Fibroblast of lung (primary cell): ENCODE results near the gene ZBED5. TPM values are rescaled to one million over a fixed set of nuclear protein-coding genes. Genes with fewer than 3 reads are reported as not detected.

Experiments
- DNase-seq, 2 donors: peaks; one replicate each; pipeline versions ENCODE4 v3.0.0 to v3.0.0-alpha.2; 2010; ENCODE audit warnings: low read depth in 2 of 2
- H2AFZ ChIP-seq: 2 replicates; pipeline ENCODE4 v1.5.1; 2012; ENCODE audit warnings: low read length, control low read depth, inconsistent platforms
- H3K27ac ChIP-seq: 2 replicates; pipeline ENCODE4 v1.5.1; 2011; ENCODE audit warnings: low read length, control low read depth; ENCODE audit not compliant: insufficient read depth
- H3K27me3 ChIP-seq: 2 replicates; pipeline ENCODE4 v1.5.1; 2011; ENCODE audit warnings: mild to moderate bottlenecking, low read length; ENCODE audit not compliant: control insufficient read depth, insufficient read depth
- H3K36me3 ChIP-seq: 2 replicates; pipeline ENCODE4 v1.5.1; 2011; ENCODE audit warnings: low read length; ENCODE audit not compliant: control insufficient read depth, insufficient read depth
- H3K4me1 ChIP-seq: 2 replicates; pipeline ENCODE4 v1.5.1; 2011; ENCODE audit warnings: low read length; ENCODE audit not compliant: control insufficient read depth, insufficient read depth; ENCODE audit errors: extremely low read depth
- H3K4me2 ChIP-seq: 2 replicates; pipeline ENCODE4 v1.5.1; 2011; ENCODE audit warnings: low read length, control low read depth; ENCODE audit not compliant: insufficient read depth; ENCODE audit errors: extremely low read depth
- H3K4me3 ChIP-seq, 4 experiments: fragments of 200-600 bp in 1 of 4; sonication (generic) in 1 of 4; replicated peaks in 1 of 4; 2 replicates each; pipeline ENCODE4 v1.5.1; 2011 to 2016; ENCODE audit warnings: low read length in 4 of 4, low read depth in 3 of 4, mild to moderate bottlenecking in 3 of 4, control low read depth in 2 of 4, inconsistent platforms in 1 of 4, mixed read lengths in 1 of 4; ENCODE audit not compliant: insufficient read depth in 1 of 4; ENCODE audit errors: control extremely low read depth in 1 of 4
- H3K79me2 ChIP-seq: 2 replicates; pipeline ENCODE4 v1.5.1; 2012; ENCODE audit warnings: mild to moderate bottlenecking, low read length, inconsistent platforms; ENCODE audit not compliant: control insufficient read depth, insufficient read depth
- H3K9ac ChIP-seq: 2 replicates; pipeline ENCODE4 v1.5.1; 2011; ENCODE audit warnings: mild to moderate bottlenecking, low read length, control low read depth; ENCODE audit not compliant: insufficient read depth
- H3K9me3 ChIP-seq: 2 replicates; pipeline ENCODE4 v1.5.1; 2012; ENCODE audit warnings: low read depth, low read length; ENCODE audit not compliant: control insufficient read depth, insufficient read depth
- H4K20me1 ChIP-seq: 2 replicates; pipeline ENCODE4 v1.5.1; 2011; ENCODE audit warnings: low read length; ENCODE audit not compliant: control insufficient read depth, insufficient read depth; ENCODE audit errors: extremely low read depth
- EZH2 ChIP-seq: IDR thresholded peaks from 2 replicates; pipeline ENCODE4 v1.5.1; 2012; ENCODE audit warnings: low read length, control low read depth, mild to moderate bottlenecking; ENCODE audit errors: missing control alignments
- polyA plus RNA-seq, 2 donors: library from polyadenylated mRNA; depleted of rRNA in 1 of 2; stranded (reverse) in 1 of 2; unstranded in 1 of 2; fragments of >200 nt; gene quantifications; 2 replicates each; pipeline ENCODE4 v1.2.1, GENCODE V29; 2011 to 2012; ENCODE audit warnings: missing spikeins in 1 of 2
- total RNA-seq: library from RNA; depleted of rRNA; stranded (reverse); fragments of >200 nt; gene quantifications from 2 replicates; pipeline ENCODE4 v1.2.1, GENCODE V29; 2014
- TF ChIP-seq, protein P1 (sequence below), 2 donors: IDR thresholded peaks in 1 of 2; conservative IDR thresholded peaks in 1 of 2; 1 replicate in 1 of 2; 2 replicates in 1 of 2; pipeline ENCODE4 v1.5.1; 2011 to 2012; ENCODE audit warnings: low read length in 2 of 2, control low read depth in 1 of 2, inconsistent platforms in 1 of 2, low read depth in 1 of 2, mild to moderate bottlenecking in 1 of 2

ZBED5 gene
- total and polyA plus RNA-seq, 2 donors (not counting 1 experiment from before 2014, with no cell fraction given): 29.4 to 61.3 TPM

DNA sequence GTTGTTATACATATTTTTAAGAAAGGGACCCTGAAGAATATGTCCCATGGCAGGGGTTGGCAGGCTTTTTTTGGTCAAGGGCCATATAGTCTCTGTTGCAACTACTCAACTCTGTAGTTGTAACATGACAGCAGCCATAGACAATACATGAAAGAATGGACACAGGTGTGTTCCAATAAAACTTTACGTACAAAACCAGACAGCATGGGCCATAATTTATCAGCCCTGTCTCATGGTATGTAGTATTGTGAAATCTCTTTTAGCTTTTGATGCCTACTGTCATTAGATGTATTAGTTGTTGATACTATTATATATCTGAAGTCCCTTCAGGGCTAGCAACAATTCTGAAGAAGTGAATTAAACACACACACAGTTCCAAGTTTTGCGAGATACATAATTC, 2.6 kb downstream of the ZBED5 start:
- H2AFZ ChIP-seq: no peak overlapping the region
- H3K79me2 ChIP-seq: peaks cover 53% of the 10 kb centered on the region

DNA sequence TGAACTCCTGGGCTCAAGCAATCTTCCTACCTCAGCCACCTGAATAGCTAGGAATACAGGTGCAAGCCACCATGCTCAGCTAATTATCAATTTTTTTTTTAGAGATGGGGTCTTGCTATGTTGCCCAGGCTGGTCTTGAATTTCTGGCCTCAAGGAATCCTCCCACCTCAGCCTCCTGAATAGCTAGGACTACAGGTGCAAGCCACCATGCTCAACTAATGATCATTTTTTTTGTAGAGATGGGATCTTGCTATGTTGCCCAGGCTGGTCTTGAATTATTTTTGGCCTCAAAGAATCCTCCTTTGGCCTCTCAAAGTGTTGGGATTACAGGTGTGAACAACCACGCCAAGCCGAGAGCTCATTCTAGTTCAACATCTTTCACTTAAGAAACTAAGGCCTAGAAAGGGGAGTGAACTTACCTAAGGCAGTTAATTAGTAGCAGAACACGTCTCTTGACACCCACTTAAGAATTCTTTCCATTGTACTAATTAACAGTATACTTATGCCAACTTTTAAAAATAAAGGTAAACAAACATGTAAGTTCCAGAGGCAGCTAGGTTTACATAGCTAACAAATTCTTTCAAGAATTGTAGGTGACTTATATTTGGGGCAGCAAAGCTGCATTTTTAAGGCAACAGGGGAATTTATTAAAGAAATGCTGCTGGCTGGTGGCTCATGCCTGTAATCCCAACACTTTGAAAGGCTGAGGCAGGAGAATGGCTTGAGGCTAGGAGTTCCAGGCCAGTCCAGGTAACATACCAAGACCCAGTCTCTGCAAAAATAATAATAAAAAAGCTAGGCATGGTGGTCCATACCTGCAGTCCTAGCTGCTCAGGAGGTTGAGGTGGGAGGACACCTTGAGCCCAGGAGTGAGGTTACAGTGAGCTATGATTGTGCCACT, 9.6 kb downstream of the ZBED5 start:
- H2AFZ ChIP-seq: no peak overlapping the region
- no peak for TF ChIP-seq EZH2
- TF ChIP-seq, protein P1, sequence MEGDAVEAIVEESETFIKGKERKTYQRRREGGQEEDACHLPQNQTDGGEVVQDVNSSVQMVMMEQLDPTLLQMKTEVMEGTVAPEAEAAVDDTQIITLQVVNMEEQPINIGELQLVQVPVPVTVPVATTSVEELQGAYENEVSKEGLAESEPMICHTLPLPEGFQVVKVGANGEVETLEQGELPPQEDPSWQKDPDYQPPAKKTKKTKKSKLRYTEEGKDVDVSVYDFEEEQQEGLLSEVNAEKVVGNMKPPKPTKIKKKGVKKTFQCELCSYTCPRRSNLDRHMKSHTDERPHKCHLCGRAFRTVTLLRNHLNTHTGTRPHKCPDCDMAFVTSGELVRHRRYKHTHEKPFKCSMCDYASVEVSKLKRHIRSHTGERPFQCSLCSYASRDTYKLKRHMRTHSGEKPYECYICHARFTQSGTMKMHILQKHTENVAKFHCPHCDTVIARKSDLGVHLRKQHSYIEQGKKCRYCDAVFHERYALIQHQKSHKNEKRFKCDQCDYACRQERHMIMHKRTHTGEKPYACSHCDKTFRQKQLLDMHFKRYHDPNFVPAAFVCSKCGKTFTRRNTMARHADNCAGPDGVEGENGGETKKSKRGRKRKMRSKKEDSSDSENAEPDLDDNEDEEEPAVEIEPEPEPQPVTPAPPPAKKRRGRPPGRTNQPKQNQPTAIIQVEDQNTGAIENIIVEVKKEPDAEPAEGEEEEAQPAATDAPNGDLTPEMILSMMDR (conservative IDR thresholded peaks at IDR 0.05 in 1 of 2, IDR thresholded peaks at IDR 0.05 in 1 of 2; ENCODE audit: low read depth in 1 of 2, low read length in 2 of 2): no peak
- no peak overlapping the region for H3K9ac ChIP-seq
- no peaks in the 10 kb centered on the region for H3K9me3 ChIP-seq
- DNase-seq: no peak
- peaks cover 6% of the 10 kb centered on the region for H3K79me2 ChIP-seq
- H3K4me3 ChIP-seq: no peak overlapping the region
- H3K4me2 ChIP-seq: no peak overlapping the region
- no peaks in the 10 kb centered on the region for H4K20me1 ChIP-seq
- no peak overlapping the region for H3K27ac ChIP-seq
- H3K27me3 ChIP-seq: no peaks in the 10 kb centered on the region
- no peaks in the 10 kb centered on the region for H3K36me3 ChIP-seq
- H3K4me1 ChIP-seq: no peaks in the 10 kb centered on the region

More for the DNA sequence above, 2.6 kb downstream of the ZBED5 start:
- Histone ChIP-seq H3K4me2 (peak overlapping the region; percentile 83), H3K27ac (no peak overlapping the region), H3K9me3 (no peaks in the 10 kb centered on the region), H4K20me1 (no peaks in the 10 kb centered on the region), H3K4me3 (peak overlapping the region in 2 of 4 experiments; percentile 86 to 95), H3K4me1 (peaks cover 2% of the 10 kb centered on the region), H3K27me3 (no peaks in the 10 kb centered on the region), H3K36me3 (peaks cover 13% of the 10 kb centered on the region), H3K9ac (no peak overlapping the region)
- DNase-seq: no peak
- TF ChIP-seq, protein P1 (conservative IDR thresholded peaks at IDR 0.05 in 1 of 2, IDR thresholded peaks at IDR 0.05 in 1 of 2; ENCODE audit: low read depth in 1 of 2, low read length in 2 of 2): no peak
- TF ChIP-seq EZH2: no peak

DNA sequence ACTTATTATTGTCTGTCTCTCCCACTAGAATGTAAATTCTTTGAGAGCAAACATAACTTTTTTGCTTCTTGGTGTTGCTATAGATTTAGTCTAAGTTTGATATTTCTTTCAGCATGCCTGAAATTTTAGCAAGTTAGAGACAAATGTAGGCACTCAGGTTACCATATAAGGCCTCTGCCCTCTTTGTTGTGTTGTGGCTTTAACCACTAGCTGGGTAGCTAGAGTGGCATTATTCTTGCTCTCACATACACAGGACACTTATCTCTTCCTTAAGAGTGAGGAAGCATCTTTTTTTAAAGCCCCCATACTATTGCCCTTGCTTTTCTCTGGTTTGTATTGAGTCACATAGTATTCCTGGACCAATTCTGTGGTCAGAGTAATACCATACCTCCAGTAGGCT, 11.2 kb downstream of the ZBED5 start:
- Histone ChIP-seq H3K79me2 (no peaks in the 10 kb centered on the region), H4K20me1 (no peaks in the 10 kb centered on the region), H3K4me1 (no peaks in the 10 kb centered on the region), H3K4me2 (no peak overlapping the region), H3K4me3 (no peak overlapping the region), H3K9ac (no peak overlapping the region), H3K27me3 (no peaks in the 10 kb centered on the region), H3K27ac (no peak overlapping the region), H2AFZ (no peak overlapping the region), H3K36me3 (no peaks in the 10 kb centered on the region), H3K9me3 (no peaks in the 10 kb centered on the region)
- DNase-seq: no peak
- TF ChIP-seq, protein P1 (conservative IDR thresholded peaks at IDR 0.05 in 1 of 2, IDR thresholded peaks at IDR 0.05 in 1 of 2; ENCODE audit: low read depth in 1 of 2, low read length in 2 of 2): no peak
- TF ChIP-seq EZH2: no peak
